Fibroblast of skin of right biceps (primary cell): ENCODE results near the gene CYB561.
"Not testable (repeated sequence)": the region's sequence is repeated elsewhere in the genome, so short reads cannot be mapped to it uniquely, and the experiment has no call there.

Source experiments
- DNase-seq: peaks from one replicate; pipeline ENCODE4 v3.0.0-alpha.2; 2013

CYB561 gene

GRCh38 chr17:63478814-63479494 lies 32.8 kb upstream of the CYB561 start:
- peak; percentile 92 for DNase-seq

- DNase-seq, result no peak
These were observed 31.7 kb upstream of the CYB561 start for GRCh38 chr17:63477480-63478440.

- peak; percentile 27 for DNase-seq
These were observed 30.9 kb upstream of the CYB561 start, which contains the start of gene ACE for GRCh38 chr17:63476854-63477479. Gene ACE (plus strand): TSS chr17:63477061. CDS start chr17:63477095, 34 bp downstream.

- peak; percentile 29 for DNase-seq
These were observed 30.4 kb upstream of the CYB561 start for GRCh38 chr17:63476459-63476853.

GRCh38 chr17:63475491-63476412 lies 29.6 kb upstream of the CYB561 start:
- DNase-seq, result no peak

- DNase-seq, result no peak
These were observed 28.7 kb upstream of the CYB561 start for GRCh38 chr17:63474586-63475460.

- no peak for DNase-seq
These were observed 28.1 kb upstream of the CYB561 start for GRCh38 chr17:63474174-63474573.

GRCh38 chr17:63468099-63468498 lies 22.0 kb upstream of the CYB561 start:
- DNase-seq, result not testable (repeated sequence)

- DNase-seq, result no peak
These were observed 18.7 kb upstream of the CYB561 start for GRCh38 chr17:63464691-63465236.

GRCh38 chr17:63463771-63464170 lies 17.7 kb upstream of the CYB561 start:
- no peak for DNase-seq

- no peak for DNase-seq
These were observed 13.9 kb upstream of the CYB561 start for GRCh38 chr17:63460018-63460417.

GRCh38 chr17:63458478-63458877 lies 12.4 kb upstream of the CYB561 start:
- DNase-seq, result no peak

GRCh38 chr17:63455417-63455816 lies 9.3 kb upstream of the CYB561 start:
- DNase-seq, result no peak

- DNase-seq, result no peak
These were observed 8.8 kb upstream of the CYB561 start for GRCh38 chr17:63454915-63455314.

GRCh38 chr17:63454357-63454756 lies 8.3 kb upstream of the CYB561 start:
- DNase-seq, result not testable (repeated sequence)

GRCh38 chr17:63452962-63453551 lies 7.0 kb upstream of the CYB561 start:
- DNase-seq, result no peak

GRCh38 chr17:63452046-63452961 lies 6.2 kb upstream of the CYB561 start:
- no peak for DNase-seq

GRCh38 chr17:63451150-63451549 lies 5.0 kb upstream of the CYB561 start:
- no peak for DNase-seq

GRCh38 chr17:63450551-63450950 lies 4.4 kb upstream of the CYB561 start:
- no peak for DNase-seq
